Measurements from ENCODE around the gene AGBL3.
"Not testable (repeated sequence)": the region's sequence is repeated elsewhere in the genome, so short reads cannot be mapped to it uniquely, and the experiment has no call there.

AGBL3 gene

DNA sequence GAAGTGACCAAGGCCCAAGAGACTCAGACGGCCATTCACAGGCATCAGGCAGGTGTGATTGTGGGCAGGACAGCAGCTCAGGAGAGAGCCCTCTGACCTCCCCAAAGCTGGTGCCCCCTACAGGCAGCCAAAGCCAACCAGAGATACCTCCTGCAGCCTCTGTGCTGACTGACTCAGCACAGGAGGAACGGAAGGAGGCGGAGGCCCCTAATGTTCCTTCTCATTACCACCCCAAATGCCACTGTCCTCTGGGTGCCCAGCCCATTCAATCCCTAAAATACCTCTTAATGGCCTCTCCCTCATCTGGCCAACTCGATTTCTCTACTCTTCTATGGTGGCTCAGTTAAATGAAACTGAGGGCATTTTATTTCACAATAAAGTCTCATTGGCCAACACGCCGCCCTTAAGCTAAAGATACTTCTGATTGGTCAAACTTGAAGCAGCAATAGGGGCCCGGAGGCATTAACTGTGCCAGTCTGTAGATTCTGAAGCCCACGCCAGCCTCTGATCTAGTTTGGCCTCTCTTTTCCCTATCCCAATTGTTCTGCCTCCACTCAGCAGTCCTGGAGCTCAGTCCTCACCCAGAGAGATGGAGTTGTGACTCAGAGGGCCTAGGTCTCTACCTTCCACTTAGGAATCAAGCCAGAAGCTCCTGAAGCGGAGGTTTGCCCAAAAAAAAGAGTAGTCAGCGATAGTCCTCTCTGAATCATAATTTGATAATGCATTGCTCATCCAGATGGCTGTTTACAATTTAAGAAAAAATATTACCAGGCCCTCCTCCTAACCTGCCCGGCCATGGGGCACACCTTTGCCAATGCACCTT lies 183.0 kb downstream of the AGBL3 start:
- H3K36me3 ChIP-seq (replicated peaks; ENCODE audit: insufficient read depth, low read length) = peaks cover 30% of the 10 kb centered on the region
- peak overlapping the region; percentile 85 for H2AFZ ChIP-seq (ENCODE audit: low read length)
- H3K4me2 ChIP-seq (ENCODE audit: low read depth, low read length) = peak overlapping the region; percentile 97
- H3K27ac ChIP-seq (ENCODE audit: low read length) = peak overlapping the region; percentile 97
- H3K27me3 ChIP-seq (replicated peaks; ENCODE audit: insufficient read depth, low read length) = no peaks in the 10 kb centered on the region
- H3K4me1 ChIP-seq (ENCODE audit: low read length) = peaks cover 15% of the 10 kb centered on the region
- H3F3A ChIP-seq (ENCODE audit: insufficient read depth, low read length) = peaks cover 27% of the 10 kb centered on the region
- peak overlapping the region; percentile 89 for H3K4me3 ChIP-seq (ENCODE audit: low read length)
- peaks cover 54% of the 10 kb centered on the region for H3K79me2 ChIP-seq (ENCODE audit: low read length)
- TF ChIP-seq CTCF (IDR thresholded peaks at IDR 0.05; ENCODE audit: low read length) = peak; percentile 95
- no peak for TF ChIP-seq EZH2phosphoT487 (IDR thresholded peaks at IDR 0.05; ENCODE audit: low read length)
- DNase-seq = peak; percentile 93
- no peaks in the 10 kb centered on the region for H4K20me1 ChIP-seq (ENCODE audit: insufficient read depth, low read length)
- peak overlapping the region; percentile 98 for H3K9ac ChIP-seq (ENCODE audit: low read length)
- no peaks in the 10 kb centered on the region for H3K9me2 ChIP-seq (replicated peaks; ENCODE audit: insufficient read depth, low read length)
- H3K9me3 ChIP-seq (replicated peaks; ENCODE audit: insufficient read depth, low read length) = no peaks in the 10 kb centered on the region

GRCh38 chr7:135169964-135170273 lies 183.6 kb downstream of the AGBL3 start:
- Histone ChIP-seq H3K4me1 (ENCODE audit: low read length) (peaks cover 15% of the 10 kb centered on the region), H3K79me2 (ENCODE audit: low read length) (peaks cover 50% of the 10 kb centered on the region), H3K4me3 (ENCODE audit: low read length) (peak overlapping the region; percentile 89), H3F3A (ENCODE audit: insufficient read depth, low read length) (peaks cover 27% of the 10 kb centered on the region), H3K27me3 (replicated peaks; ENCODE audit: insufficient read depth, low read length) (no peaks in the 10 kb centered on the region), H3K9me3 (replicated peaks; ENCODE audit: insufficient read depth, low read length) (no peaks in the 10 kb centered on the region), H3K36me3 (replicated peaks; ENCODE audit: insufficient read depth, low read length) (peaks cover 30% of the 10 kb centered on the region), H3K4me2 (ENCODE audit: low read depth, low read length) (peak overlapping the region; percentile 97), H3K9ac (ENCODE audit: low read length) (peak overlapping the region; percentile 98), H3K9me2 (replicated peaks; ENCODE audit: insufficient read depth, low read length) (no peaks in the 10 kb centered on the region), H2AFZ (ENCODE audit: low read length) (peak overlapping the region; percentile 85), H4K20me1 (ENCODE audit: insufficient read depth, low read length) (no peaks in the 10 kb centered on the region), H3K27ac (ENCODE audit: low read length) (peak overlapping the region; percentile 97)
- TF ChIP-seq EZH2 (optimal IDR thresholded peaks at IDR 0.05; ENCODE audit: low read depth, low read length) = no peak
- no peak for TF ChIP-seq CTCF (IDR thresholded peaks at IDR 0.05; ENCODE audit: low read length)
- TF ChIP-seq EZH2phosphoT487 (IDR thresholded peaks at IDR 0.05; ENCODE audit: low read length) = no peak
- peak; percentile 62 for DNase-seq

DNA sequence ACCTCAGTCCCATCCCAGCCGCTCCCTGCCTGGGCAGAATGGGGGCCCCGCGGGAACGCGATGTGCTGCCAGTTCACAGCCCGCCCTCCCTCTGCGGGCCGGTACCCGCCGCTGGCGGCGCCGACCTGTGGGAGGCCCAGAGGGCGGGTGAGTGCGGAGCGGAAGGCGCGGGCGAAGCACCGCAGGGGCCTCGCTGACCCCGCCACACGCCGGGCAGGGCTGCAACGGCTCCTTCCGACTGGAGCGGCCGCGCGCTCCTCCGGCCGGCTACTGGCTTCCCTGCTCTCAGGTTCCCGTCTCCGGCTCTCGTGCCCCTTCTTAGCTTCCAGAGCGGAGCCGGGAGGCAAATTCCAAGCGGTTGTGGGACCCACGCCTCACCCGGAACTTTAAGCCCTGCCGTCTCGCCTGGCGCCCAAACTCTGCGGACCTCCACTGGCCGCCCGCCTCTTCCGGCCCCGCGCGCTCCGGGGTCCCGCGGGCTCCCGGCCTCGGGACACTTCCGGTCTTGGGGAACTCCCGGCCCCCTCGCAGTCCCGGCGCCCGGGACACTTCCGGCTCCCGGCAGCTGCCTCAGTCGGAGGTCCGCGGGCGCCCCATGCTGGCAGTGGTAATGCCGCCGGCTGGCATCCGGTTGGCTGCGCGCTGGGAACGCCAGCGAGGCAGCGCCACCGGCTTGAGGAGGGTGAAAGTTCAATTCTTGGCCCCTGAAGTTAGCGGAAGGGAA lies 184.1 kb downstream of the AGBL3 start, which contains the start of gene CYREN:
Gene CYREN (minus strand): TSS at position 434 of the 724 bp plus-strand sequence. CDS start 1,785 bp downstream, outside the sequence.
- H3K27ac ChIP-seq (ENCODE audit: low read length) = peak within 1 kb of the TSS; percentile 97
- H3K9me3 ChIP-seq (replicated peaks; ENCODE audit: insufficient read depth, low read length) = no peaks in the 10 kb centered on the region
- peak within 1 kb of the TSS; percentile 98 for H3K9ac ChIP-seq (ENCODE audit: low read length)
- H4K20me1 ChIP-seq (ENCODE audit: insufficient read depth, low read length) = no peaks in the 10 kb centered on the region
- H3K4me2 ChIP-seq (ENCODE audit: low read depth, low read length) = peak within 1 kb of the TSS; percentile 97
- H3F3A ChIP-seq (ENCODE audit: insufficient read depth, low read length) = peaks cover 27% of the 10 kb centered on the region
- peaks cover 48% of the 10 kb centered on the region for H3K79me2 ChIP-seq (ENCODE audit: low read length)
- H3K9me2 ChIP-seq (replicated peaks; ENCODE audit: insufficient read depth, low read length) = no peaks in the 10 kb centered on the region
- peak within 1 kb of the TSS; percentile 85 for H2AFZ ChIP-seq (ENCODE audit: low read length)
- peaks cover 30% of the 10 kb centered on the region for H3K36me3 ChIP-seq (replicated peaks; ENCODE audit: insufficient read depth, low read length)
- no peak for TF ChIP-seq EZH2 (optimal IDR thresholded peaks at IDR 0.05; ENCODE audit: low read depth, low read length)
- TF ChIP-seq CTCF (IDR thresholded peaks at IDR 0.05; ENCODE audit: low read length) = peak; percentile 83
- no peak for TF ChIP-seq EZH2phosphoT487 (IDR thresholded peaks at IDR 0.05; ENCODE audit: low read length)
- H3K4me3 ChIP-seq (ENCODE audit: low read length) = peak within 1 kb of the TSS; percentile 89
- no peaks in the 10 kb centered on the region for H3K27me3 ChIP-seq (replicated peaks; ENCODE audit: insufficient read depth, low read length)
- peak; percentile 99 for DNase-seq
- H3K4me1 ChIP-seq (ENCODE audit: low read length) = peaks cover 15% of the 10 kb centered on the region

- DNase-seq = not testable (repeated sequence)
- peak overlapping the region; percentile 77 for H2AFZ ChIP-seq (ENCODE audit: low read length)
Measured at GRCh38 chr7:135170998-135171481, 184.7 kb downstream of the AGBL3 start.

More at GRCh38 chr7:135170998-135171481, 184.7 kb downstream of the AGBL3 start:
- Histone ChIP-seq H3K36me3 (replicated peaks; ENCODE audit: insufficient read depth, low read length) (peaks cover 24% of the 10 kb centered on the region), H3K4me2 (ENCODE audit: low read depth, low read length) (peak overlapping the region; percentile 97), H3K27ac (ENCODE audit: low read length) (peak overlapping the region; percentile 97), H3K9ac (ENCODE audit: low read length) (peak overlapping the region; percentile 98), H3K4me1 (ENCODE audit: low read length) (peaks cover 15% of the 10 kb centered on the region), H3K79me2 (ENCODE audit: low read length) (peaks cover 44% of the 10 kb centered on the region), H3F3A (ENCODE audit: insufficient read depth, low read length) (peaks cover 27% of the 10 kb centered on the region), H3K4me3 (ENCODE audit: low read length) (peak overlapping the region; percentile 89)
- not testable (repeated sequence) for H4K20me1 ChIP-seq (ENCODE audit: insufficient read depth, low read length); H3K9me3 ChIP-seq (replicated peaks; ENCODE audit: insufficient read depth, low read length); H3K9me2 ChIP-seq (replicated peaks; ENCODE audit: insufficient read depth, low read length); H3K27me3 ChIP-seq (replicated peaks; ENCODE audit: insufficient read depth, low read length)

Data from MM.1S (cell line).